HG02588 (cell line): ENCODE data around the gene PDE6A.
"Not testable (repeated sequence)": the region's sequence is repeated elsewhere in the genome, so short reads cannot be mapped to it uniquely, and the experiment has no call there.

ENCODE experiments used
- ATAC-seq: cut with Tn5 transposase; IDR thresholded peaks from one replicate; pipeline ENCODE4 v1.9.1; 2021; ENCODE audit warnings: mild to moderate bottlenecking, moderate library complexity; ENCODE audit not compliant: unreplicated experiment

The PDE6A gene

DNA sequence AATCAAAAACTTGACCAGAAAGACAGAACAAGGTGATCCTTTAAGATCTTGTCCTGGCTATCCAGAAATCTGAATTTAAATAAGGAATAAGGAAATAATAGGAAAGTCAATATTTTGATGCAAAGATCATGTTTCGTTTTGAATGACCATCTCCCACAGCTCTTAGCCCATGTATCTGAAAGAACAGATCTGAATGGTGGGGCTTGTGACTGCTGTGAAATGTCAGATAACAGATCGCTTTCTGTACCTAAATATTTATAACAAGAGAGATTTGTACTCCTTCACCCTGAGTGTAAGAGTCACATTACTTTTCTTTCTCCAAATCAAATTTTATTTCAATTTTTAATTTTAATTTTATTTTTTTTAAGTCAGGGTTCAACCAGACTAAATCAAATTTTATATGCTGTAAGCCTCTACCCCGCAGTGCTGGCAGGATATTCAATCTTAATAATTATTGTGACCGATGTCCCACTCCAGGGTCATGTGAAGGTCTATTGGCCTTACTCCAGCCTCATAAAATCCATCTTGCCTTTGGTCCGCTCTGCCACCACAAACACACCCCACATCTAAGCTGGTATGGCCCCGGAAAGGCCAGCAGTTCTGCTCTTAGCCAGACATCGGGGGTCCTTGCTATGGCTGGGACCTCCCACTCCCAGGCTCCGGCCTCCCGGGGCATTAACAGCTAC is 9.0 kb upstream of the PDE6A start:
- no peak for ATAC-seq

GRCh38 chr5:149951138-149951749 is 6.7 kb upstream of the PDE6A start:
- ATAC-seq, result no peak

GRCh38 chr5:149948993-149949392 is 4.4 kb upstream of the PDE6A start:
- ATAC-seq, result no peak

- no peak for ATAC-seq
These were observed 1.5 kb upstream of the PDE6A start for GRCh38 chr5:149946118-149946517.

DNA sequence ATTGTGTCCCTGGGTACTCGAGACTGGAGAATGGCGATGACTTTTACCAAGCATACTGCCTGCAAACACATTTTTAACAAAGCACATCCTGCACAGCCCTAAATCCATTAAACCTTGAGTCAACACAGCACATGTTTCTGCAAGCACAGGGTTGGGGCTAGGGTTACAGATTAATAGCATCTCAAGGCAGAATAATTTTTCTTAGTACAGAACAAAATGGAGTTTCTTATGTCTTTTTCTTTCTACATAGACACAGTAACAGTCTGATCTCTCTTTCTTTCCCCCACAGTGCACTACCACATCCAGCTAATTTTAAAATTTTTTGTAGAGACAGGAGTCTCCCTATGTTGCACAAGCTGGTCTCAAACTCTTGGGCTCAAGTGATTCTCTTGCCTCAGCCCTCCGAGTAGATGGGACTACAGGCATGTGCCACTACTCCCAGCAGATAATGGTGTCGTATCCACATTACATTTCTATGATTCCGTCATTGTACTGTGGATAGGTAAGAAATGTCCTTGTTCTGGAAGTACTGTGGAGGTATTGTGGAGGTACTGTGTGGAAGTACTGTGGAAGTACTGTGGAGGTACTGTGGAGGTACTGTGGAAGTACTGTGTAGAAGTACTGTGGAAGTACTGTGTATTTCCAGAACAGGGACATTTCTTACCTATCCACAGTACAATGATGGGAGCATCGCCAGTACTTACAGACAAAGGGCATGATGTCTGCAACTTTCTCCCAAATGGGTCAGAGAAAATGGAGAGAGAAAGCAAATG is 1.2 kb downstream of the PDE6A start:
- not testable (repeated sequence) for ATAC-seq

- not testable (repeated sequence) for ATAC-seq
These were observed 1.8 kb downstream of the PDE6A start for GRCh38 chr5:149942741-149943169.

GRCh38 chr5:149942199-149942598 is 2.4 kb downstream of the PDE6A start:
- ATAC-seq, result no peak

- ATAC-seq, result no peak
These were observed 2.8 kb downstream of the PDE6A start for GRCh38 chr5:149941795-149942194.

- ATAC-seq, result no peak
These were observed 3.5 kb downstream of the PDE6A start for GRCh38 chr5:149940941-149941644.

DNA sequence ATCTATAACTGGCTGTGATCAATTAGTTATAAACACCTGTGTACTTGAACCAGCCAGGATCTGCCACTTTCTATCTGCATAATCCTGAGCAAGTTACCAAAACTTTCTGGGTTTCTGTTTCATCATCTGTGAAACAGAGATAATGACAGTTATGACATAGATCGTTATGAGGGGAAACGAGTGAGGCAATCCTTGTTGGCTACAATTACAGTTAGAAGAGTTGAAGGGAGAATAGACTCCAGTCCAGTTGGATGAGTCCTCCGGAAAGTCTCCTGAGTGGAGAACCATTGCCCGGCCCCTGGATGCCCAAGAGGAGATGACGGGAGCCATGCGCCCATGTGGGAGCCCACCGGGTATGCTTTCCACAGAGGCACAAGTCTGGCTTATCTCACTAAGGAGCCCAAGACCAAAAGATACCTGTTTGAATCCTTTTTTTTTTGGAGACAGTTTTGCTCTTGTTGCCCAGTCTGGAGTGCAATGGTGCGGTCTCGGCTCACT is 4.5 kb downstream of the PDE6A start:
- ATAC-seq, result no peak

- no peak for ATAC-seq
These were observed 5.0 kb downstream of the PDE6A start for GRCh38 chr5:149939546-149939945.

DNA sequence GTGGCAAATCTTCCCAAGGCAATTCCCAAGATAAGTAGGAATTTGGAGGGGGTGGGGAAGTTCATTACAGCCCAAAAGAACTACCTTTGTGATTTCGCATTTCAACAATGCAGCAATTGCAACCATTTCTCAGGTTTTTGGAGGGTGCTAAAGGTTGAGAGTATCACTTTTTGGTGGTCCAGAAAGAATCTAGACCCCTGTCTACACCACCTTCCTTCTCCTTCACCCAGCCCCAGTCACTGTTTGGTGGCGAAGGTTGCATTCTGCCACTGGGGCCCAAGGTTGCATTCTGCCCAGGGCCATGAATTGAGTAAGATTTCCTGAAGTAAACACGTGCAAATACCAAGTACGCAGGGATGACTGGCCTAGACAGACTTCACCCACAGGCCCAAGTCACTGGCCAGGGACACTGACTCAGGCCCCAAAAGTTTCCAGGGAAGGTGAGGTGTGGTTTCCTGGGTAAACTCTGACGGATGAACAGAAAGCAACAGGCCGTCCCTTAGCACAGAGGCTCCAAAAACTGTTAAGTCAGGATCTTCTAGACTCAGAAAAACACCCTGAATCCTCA is 5.7 kb downstream of the PDE6A start:
- no peak for ATAC-seq

DNA sequence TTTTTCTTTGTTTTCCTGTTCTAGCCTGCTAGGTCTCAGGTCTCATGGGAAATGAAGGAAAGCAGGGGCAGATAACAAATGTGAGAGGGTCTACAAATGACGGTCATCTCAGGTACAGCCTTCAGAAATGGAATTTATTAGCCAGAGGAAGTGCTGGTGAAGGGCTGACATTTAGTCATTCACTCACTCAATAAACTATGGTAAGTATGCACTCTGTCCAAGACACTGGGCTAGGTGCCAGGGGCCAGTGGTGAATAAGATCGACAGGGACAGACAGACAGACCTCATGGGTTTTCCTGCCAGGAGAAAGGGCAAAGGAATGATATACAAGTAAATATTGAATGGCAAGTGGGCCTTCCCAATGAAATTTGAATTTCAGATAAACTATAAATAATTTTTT is 6.3 kb downstream of the PDE6A start:
- ATAC-seq, result no peak

DNA sequence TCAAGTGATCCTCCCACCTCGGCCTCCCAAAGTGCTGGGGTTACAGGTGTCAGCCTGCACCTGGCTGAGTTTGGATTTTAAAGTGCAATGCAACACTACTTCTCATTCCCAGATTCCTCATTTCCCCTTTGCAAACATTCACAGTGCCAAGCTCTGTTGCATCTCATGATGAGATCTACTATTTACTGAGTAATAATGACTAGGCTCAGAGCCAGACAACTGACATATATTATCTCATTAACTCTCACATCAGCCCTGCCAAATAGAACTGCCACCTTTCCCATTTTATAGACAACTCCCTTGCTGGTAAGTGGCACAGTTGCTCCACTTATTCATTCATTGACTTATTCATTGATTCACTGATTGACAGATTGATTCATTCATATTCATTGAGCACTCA is 7.0 kb downstream of the PDE6A start:
- ATAC-seq, result no peak

DNA sequence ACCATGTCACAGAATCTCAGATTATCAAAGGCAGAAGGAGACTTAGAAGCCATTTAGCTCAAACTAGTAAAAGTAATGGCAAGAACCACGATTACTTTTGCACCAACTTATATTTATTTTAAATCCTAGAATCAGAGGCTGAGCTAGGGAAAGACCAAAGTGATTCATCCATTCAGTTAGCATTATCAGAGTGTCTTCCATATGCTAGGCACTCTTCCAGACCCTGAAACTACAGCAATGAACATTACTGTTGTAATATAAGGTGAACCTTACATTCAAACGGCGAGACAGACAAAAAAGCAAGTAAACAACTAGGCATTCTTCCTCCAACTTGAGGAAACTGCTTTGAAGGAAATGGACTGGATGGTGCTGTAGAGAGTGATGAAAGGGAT is 7.9 kb downstream of the PDE6A start:
- no peak for ATAC-seq

DNA sequence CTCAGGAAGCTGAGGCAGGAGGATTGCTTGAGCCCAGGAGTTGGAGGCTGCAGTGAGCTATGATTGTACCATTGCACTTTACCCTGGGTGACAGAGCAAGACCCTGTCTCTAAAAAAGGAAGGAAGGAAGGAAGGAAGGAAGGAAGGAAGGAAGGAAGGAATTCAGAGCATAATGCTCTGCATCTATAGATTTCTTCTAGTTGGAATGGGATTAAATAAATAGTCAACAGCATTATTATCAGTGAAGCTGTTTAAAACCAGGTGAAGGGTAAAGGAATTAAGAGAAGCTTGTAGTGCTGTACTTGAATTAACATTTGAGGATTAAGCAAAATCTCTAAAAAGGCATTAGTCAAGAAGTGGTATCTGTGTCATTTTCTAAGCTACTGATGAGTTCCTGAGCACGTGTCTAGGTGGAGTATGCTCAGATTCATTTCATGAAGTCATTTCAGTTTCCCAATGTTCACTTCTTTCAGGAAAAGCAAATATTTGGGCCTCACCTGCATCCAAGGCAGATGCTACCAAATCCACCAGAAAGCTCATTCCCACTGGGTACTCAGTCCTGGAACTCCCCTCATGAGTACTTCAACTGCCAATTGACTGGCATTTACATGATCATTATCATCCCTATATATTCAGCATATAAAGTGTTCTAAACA is 8.4 kb downstream of the PDE6A start:
- ATAC-seq, result no peak

- ATAC-seq, result no peak
These were observed 9.1 kb downstream of the PDE6A start for GRCh38 chr5:149935431-149935901.

DNA sequence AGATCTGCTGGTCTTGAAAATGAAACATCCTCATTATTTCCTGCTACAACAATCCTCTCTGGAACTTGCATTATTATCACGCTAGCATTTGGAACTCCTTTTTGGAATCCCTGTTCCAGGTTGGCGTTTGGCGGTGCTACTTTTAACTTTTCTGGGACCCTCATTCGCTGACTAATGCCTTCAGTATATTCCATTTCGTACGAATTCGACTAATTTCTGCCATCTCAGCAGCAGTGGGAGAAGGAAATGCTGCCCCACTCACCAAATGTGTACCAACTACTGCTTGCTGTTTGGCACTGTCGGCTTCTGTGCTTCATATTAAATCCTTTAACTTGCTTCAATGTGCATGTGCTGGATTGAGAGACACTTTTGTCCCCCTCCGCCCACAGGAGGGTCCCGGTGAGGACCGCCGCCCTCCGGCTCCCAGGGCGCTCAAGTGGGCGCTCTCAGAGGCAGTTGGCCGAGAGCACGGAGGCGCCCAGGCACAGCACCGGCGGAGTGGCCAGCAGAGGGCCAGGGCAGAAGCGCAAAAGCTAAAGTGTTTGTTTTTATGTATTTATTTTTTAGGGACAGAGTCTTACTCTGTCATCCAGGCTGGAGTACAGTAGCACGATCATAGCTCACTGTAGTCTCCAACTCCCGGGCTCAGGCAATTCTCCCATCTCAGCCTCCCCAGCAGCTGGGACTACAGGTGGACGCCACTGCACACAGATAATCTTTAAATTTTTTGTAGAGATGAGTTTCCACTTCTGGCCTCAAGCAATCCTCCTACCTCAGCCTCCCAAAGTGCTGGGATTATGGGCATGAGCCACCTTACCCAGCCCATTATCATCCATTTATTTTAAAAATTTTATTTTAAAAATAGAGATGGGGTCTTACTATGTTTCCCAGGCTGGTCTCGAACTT is 11.9 kb downstream of the PDE6A start:
- no peak for ATAC-seq

- ATAC-seq, result no peak
These were observed 12.6 kb downstream of the PDE6A start for GRCh38 chr5:149931992-149932436.
